Adipose tissue (tissue), 3 donors: ENCODE data around the gene SLC48A1. TPM values are rescaled to one million over a fixed set of nuclear protein-coding genes. Genes with fewer than 3 reads are reported as not detected.
"Not testable (repeated sequence)": the region's sequence is repeated elsewhere in the genome, so short reads cannot be mapped to it uniquely, and the experiment has no call there.

Source experiments
- H3K27ac ChIP-seq: one replicate; pipeline ENCODE4 v1.5.1; 2013; ENCODE audit warnings: low read depth, low read length
- WGBS, 3 donors: extraction: QIAGEN DNeasy Blood & Tissue Kit; methylation state at CpG; one replicate each; pipeline ENCODE4 v1.1.7; 2013; 5-methylcytosine and 5-hydroxymethylcytosine counted together
- polyA plus RNA-seq, 3 donors: library from polyadenylated mRNA; stranded (reverse); fragments of 200-250 nt; gene quantifications; one replicate each; pipeline ENCODE4 v1.2.3, GENCODE V29; 2013
- donor health status: healthy with polysubstance abuse.
- donor health status: Bipolar disorder and iron deficiency.
- donor health status: healthy.

The SLC48A1 gene
- polyA plus RNA-seq, 3 donors: 9.8 to 21.4 (median 17.0) TPM

DNA sequence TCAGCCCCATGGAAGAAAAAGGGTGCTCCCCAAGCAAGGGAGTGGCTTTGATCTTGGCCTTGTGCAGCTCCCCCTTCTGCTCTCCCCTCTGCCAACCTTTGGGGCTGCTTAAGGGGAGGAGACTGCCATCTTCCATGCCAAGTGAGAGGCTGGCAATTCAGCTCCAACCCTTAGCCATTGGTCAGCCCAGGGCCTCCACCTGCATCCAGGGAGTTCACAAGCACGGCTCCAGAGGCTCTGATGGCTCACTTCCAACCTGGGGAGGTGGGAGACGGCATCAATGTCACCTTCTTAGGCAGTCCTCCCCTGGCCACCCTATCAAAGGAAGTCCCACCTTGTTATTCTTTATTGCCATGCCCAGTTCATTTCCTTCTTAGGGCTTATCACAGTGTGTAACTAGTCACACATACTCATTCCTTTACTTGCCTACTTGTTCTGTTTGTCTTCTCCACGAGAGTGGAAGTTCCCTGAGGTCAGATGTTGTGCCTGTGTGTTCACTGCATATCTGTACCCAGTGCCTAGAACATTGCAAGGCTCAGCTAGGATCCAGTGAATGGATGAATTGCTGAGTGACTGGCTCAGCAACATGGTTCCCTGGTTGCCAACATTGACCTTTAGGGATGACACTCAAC is 41.6 kb downstream of the SLC48A1 start:
- 52 to 74% (median 63%) methylated on average over 3 of the region's 3 CpGs for WGBS, 3 donors
- peak overlapping the region; percentile 71 for H3K27ac ChIP-seq

DNA sequence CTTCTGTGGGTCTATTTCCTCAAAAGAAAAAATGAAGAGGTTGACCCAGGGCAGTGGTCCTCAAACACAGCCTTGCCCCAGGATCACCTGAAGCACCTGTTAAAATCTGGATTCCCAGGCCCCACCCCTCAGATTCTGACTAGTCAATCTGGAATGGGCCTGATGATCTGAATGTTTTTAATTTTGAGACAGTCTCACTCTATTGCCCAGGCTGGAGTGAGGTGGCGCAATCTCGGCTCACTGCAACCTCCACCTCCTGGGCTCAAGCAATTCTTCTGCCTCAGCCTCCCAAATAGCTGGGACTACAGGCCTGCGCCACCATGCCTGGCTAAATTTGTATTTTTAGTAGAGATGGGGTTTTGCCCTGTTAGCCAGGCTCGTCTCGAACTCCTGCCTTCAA is 42.4 kb downstream of the SLC48A1 start:
- H3K27ac ChIP-seq: not testable (repeated sequence)
- 90 to 98% (median 91%) methylated on average over 5 of the region's 5 CpGs for WGBS, 3 donors

DNA sequence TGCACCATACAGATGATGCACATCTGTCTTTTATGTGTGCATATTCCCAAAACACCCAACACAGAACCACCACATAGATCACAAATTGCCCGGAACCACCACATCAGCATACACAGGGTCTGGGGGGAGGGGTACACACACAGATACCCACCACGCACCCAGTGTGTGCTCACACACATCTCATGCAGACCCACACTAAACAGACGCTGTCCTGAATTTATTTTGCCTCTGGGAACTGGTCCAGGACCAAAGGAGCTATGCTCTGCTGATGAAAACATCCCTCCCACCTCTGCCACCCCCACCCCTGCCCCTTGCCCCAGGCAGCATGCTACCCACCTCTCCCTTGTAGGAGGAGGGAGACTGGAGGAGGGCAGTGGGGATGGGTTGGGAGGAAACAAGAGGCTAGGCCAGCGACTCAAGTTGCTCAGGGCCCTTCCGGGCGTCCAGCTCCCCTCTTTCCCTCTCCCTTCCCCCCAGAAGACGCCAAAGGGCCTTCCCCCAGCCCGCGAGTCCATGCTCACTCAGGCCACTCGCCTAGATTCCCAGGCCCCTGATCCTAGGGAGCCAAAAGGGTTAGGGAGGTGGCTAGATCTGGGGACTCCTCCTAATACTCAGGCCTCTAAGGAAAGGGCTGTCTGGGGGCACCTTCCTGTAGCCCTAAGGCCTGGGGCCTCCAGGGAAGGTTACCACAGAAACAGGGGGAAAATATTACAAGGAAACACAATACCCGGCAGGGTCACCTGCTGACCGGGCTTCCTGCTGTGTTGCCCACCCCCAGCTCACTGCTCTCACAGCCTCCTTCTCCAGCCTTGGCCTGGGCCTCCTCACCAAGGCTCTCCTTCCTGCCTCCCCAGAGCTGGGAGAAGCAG is 43.6 kb downstream of the SLC48A1 start:
- 25 to 63% (median 31%) methylated on average over 11 to 12 of the region's 12 CpGs for WGBS, 3 donors
- peak overlapping the region; percentile 88 for H3K27ac ChIP-seq

DNA sequence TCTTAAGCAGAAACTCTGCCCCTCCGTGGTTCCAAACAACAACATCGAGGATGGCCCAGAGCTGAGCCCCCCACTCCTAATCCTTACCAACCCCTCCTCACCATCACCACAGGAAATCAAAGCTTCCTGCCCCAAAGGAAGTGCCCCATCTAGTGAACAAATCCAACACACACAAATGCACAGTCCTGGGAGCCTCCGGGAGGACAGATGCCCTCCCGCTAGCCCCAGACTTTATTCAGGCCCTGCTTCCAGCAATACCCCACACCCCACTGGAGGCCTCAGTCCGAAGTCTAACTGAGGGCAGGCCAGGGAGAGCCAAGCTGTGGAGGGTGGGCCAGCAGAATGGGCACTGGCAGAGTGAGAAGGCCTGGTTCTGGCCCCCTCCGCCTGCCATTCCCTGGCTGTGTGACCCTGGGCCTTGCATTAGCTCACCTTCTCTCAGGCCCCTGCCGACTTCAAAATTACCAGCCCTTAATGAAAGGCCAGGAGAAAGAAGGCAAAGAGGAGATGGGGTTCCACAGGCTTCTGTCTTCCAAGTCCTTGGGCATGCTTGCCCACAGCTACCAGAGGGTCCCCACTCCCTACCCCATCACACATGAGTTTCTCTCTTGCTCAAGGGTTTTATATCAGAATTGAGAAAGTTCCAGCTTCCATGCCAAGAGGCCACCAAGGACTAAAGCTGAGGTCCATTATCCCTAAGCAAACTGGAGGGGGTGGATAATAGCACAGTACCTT is 44.4 kb downstream of the SLC48A1 start:
- 17 to 63% (median 18%) methylated on average over 7 of the region's 7 CpGs for WGBS, 3 donors
- H3K27ac ChIP-seq: peak overlapping the region; percentile 88

DNA sequence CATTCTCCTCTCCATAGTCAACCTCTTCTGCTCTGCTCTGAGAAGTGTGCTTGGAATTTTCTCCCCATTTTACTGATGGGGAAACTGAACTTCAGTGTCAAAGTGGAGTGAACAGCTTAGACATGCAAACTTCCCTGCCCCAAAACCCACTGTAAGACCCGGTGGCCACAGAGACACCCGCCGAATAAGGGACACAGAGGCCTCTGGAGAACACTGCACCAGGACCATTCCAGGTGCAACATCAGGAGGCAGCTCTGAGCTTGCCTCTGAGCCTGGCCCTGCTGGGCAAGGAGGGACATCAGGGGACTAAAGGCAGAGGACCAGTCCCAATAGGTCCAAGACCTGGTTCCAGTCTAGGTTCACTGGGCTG is 45.0 kb downstream of the SLC48A1 start:
- H3K27ac ChIP-seq: no peak overlapping the region
- WGBS, 3 donors: 29 to 70% (median 54%) methylated on average over 3 of the region's 3 CpGs

DNA sequence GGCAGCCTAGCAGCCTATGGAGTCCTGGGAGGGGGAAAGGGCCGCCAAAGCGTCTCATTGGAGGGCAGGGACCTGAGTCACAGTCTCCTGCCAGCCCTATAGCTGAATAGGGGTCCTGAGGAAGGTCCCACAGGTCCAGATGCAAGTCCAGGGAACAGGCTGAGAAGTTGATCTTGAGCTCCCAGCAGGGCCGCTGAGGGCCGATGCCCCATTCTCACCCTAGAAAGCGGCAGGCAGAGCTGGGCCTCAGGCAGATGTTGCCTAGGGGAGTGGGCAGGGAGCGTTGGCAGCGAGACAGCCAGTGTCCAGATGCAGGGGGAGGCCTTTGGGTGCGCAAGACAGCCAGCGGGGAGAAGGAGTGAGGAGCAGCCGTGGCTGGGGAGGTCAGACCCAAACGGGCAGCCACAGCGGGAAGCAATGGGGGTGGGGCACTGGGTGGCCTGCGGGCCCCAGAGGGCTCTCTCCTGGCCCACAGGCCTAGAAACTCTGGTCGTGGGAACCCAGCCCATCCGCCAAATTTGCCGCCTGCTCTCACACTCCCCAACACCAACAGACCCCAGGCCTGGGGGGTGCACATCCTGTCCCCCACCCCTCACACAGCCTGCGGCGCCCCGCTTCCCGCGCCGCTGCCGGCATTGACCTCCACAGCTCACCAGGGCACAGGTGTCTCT is 45.6 kb downstream of the SLC48A1 start:
- 7 to 55% (median 11%) methylated on average over 21 to 23 of the region's 23 CpGs for WGBS, 3 donors
- peak overlapping the region; percentile 94 for H3K27ac ChIP-seq

DNA sequence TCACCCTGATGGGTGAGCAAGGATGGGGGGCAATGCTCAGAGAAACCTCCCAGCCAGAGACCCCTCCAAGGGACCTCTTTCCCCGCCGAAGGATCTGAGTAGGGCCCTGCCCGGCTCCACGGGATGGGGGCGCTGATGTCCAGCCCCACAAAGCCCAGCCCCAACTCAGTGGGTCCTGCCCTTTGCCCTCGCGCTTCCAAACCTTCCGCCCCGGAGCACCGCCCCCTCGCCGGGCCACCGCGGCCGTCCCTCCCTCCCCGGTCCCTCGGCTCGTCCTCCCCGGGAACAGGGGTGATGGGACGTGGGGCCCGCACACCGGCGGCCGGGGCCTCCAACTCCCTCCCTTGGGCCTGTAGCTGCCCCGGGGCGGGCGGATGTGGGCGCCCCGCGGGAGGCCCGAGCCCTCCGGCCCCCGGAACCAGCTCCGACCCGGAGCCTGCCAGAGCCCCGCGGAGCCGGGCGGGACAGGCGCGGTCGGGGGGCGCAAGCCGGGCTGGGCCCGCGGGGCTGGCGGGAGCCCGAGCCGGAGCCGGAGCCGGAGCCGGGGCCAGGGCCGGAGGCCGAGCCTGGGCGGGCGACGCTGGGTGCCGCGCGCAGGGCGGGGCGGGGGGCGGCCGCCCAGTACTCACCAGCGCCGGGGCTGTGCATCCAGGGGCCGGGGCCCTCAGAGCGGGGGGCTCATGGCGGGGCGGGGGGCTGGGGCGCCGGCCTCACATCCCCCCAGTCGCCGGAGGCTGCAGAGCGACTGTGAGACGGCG is 46.3 kb downstream of the SLC48A1 start:
- peak overlapping the region; percentile 94 for H3K27ac ChIP-seq
- 0 to 1% (median 1%) methylated on average over 39 to 77 of the region's 77 CpGs for WGBS, 3 donors

DNA sequence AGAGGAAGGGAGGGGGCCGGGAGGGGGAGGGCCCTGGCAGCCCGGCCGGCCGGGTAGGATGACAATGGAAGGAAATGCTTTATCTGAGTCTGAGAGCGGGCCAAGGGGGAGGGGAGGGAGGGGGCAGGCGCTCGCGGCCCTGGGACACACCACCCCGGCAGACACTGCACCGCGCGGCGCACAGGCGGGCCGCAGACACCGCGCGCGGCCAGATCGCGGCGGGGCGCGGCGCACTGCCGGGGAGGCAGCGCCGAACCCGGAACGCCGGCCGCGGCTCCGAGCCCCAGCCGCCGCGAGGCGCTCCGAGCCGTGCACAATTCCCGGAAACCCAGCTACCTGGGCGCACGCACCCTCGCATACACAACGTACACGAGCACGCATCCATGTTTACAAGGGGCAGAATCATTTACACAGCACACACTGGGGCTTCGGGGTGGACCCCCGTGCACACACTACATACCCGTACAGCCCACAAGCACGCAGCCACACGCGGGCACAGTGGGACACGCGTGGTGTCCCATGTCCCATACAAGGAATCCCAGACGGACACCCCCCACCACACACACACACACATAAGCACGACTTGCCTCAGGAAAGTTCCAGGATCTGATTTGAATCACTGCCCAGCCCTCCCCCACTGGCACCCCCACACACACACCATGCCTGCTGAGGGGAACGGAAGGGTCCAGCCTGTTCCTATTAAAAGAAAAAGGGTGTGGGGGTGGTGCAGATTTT is 47.0 kb downstream of the SLC48A1 start, which contains the start of gene HDAC7:
TSS of gene HDAC7 (minus strand) at position 8 of the 735 bp plus-strand sequence. CDS start 118 bp downstream, outside the sequence.
- 0 to 2% (median 1%) methylated on average over 43 to 58 of the region's 58 CpGs for WGBS, 3 donors

DNA sequence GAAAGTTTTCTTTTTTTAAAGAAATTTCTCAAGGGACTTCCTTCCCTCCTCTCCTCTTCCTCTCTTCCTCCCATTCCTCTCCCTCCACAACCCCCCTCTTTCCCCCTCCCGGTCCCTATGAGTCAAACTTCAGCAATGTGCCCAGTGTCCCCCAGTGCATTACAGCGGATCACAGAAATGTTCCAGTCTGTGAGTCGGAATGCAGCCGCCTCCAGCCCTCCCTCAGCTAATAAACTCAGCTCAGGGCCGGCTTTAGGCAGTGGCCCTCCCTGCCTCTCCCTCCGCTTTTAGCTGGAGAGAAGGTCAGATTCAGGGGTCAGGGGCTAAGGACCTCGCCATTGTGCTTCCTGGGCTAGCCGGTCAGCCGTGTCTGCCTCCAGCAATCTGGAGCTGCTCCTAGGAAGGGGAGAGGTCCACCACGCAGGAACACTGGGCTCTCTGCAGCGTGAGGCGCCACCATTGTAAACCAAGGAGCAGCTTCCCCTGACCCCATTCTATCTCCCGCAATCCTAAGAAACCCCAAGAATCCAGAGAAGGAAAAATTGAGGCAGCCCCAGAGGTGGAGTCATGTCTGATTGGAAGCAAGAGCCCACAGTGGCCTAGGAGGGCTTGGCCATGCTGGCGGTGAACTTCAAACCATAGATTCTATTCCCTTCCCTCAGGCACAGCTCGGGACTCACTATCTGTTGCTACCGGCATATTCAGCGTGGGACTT is 47.8 kb downstream of the SLC48A1 start:
- 21 to 58% (median 36%) methylated on average over 17 of the region's 17 CpGs for WGBS, 3 donors
- H3K27ac ChIP-seq: peak overlapping the region; percentile 88

More for the DNA sequence above, 47.0 kb downstream of the SLC48A1 start, which contains the start of gene HDAC7:
- peak within 1 kb of the TSS; percentile 94 for H3K27ac ChIP-seq

DNA sequence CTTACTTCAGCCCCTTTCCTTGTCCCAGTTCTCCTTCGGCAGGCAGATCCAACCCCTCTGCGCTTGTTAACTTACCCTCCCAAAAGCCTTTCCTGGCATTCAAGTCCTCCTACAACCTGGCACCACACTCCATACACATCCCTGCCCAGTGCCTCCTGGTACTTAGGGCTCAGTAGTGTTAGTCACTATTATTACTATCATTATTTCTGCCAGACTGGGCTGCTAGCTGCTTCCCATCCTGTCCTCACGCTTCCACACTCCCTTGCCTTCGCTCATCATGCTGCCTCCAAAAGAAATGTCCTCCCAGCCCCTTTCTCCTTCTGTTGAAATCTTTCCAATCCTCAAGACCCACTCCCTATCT is 48.3 kb downstream of the SLC48A1 start:
- WGBS, 3 donors: 62 to 82% (median 72%) methylated on average over 4 of the region's 4 CpGs
- H3K27ac ChIP-seq: peak overlapping the region; percentile 88

DNA sequence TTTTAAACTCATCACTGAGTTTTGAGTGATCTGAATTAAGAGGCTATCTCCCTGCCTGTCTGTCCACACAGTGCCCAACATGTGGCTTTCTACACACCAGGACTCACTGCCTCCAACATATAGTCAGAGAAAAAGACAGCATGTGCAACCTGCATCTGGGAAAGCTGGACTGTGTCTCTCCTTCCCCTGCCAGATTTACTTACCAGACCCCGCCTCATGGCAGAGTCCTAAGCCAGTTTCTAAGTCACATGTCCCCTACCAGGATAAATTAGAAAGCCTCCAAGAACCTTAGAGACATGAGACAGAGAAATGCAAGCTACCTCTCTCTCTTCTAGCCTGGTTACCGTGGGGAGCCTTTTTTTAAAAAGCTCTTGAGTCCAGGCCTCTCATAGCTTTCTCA is 49.4 kb downstream of the SLC48A1 start:
- WGBS, 3 donors: 37 to 82% (median 44%) methylated on average over 2 of the region's 2 CpGs
- H3K27ac ChIP-seq: no peak overlapping the region

DNA sequence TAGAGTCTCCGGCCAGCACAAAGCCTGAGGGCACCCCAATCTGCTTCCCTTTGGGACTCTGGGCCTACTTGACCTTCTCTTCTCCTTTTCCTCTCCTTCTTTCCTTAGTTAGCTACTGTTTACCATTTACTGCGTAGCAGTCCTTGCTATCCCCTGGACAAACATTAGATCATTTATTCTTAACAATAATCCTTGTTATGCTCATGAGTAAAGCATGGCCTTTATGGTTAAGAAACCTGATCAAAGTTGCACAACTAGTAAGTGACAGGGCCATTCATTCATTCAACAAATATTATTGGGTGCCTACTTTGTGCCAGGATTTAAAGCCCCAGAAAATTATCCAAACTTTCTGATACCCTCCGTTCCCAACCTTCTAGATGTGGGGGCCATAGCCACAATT is 49.8 kb downstream of the SLC48A1 start:
- no peak overlapping the region for H3K27ac ChIP-seq
- 80 to 85% (median 84%) methylated on average over 3 of the region's 3 CpGs for whole genome bisulfite sequencing, 3 donors

DNA sequence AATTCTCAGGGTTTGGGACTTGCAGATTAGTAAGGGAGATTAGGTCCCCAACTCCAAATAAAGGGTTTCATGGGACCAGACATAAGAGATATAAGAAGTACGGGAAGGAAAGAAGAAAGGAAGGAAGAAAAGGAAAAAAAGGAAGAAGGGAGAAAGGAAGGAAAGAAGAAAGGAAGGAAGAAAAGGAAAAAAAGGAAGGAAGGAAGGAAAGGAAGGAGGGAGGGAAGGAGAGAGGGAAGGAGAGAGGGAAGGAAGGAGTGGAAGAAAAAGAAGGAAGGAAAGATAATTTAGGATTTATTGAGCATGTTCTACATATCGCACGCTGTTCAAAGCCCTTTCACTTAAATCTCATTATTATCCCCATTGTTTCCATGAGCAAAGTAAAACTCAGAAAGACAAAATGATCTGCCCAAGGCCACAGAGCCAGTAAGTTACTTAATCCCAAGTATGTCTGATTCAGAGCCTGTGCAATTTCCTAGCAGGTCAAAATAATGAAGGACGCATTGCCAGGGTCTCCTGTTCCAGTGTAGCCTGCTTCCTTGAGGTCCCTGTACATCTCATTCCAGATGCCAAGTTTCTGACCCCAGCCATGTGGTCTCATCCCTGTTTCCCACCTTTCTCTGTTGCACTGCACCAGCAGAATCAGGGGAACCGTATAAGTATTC is 50.5 kb downstream of the SLC48A1 start:
- WGBS, 3 donors: 73 to 93% (median 78%) methylated on average over 5 of the region's 5 CpGs
- H3K27ac ChIP-seq: no peak overlapping the region

DNA sequence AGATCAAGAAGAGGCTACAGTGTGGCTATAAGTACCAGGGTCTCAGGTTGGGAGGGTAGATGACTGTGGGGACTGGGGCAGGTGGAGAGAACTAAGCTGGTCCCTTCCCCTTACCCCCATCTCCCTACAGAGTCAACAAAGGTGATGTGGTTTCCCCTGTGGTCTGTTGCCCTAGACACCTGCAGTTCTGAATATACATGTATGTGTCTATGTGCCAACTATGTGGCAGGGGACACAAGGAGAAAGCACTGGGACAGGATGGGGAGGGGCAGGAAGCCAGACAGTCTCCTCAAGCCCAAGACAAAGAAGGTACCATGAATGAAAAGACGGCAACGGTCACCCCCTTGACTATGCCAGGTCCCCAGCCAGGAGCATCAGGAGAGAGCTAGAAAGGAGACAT is 51.2 kb downstream of the SLC48A1 start:
- 50 to 73% (median 57%) methylated on average over 2 of the region's 2 CpGs for WGBS, 3 donors
- H3K27ac ChIP-seq: peak overlapping the region; percentile 57

DNA sequence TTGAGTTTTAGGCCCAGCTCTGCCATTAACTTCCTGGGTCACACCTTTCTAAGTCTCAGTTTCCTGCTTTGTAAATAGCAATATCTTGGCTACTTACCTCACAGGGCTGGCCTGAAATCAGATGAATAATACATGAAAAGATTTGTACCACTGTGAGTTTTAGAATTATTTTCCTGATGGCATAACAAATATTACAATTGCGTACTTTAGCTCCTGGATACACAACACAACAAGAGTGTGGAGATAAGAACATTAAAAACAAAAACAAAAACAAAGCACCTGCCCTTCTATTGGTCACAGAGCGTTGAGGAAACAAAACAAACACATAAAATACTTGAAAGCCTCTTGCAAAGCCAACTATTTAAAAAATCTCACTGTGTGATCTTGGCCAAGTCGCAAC is 51.6 kb downstream of the SLC48A1 start:
- peak overlapping the region; percentile 57 for H3K27ac ChIP-seq
- WGBS, 3 donors: 75 to 83% (median 79%) methylated on average over 3 of the region's 3 CpGs

DNA sequence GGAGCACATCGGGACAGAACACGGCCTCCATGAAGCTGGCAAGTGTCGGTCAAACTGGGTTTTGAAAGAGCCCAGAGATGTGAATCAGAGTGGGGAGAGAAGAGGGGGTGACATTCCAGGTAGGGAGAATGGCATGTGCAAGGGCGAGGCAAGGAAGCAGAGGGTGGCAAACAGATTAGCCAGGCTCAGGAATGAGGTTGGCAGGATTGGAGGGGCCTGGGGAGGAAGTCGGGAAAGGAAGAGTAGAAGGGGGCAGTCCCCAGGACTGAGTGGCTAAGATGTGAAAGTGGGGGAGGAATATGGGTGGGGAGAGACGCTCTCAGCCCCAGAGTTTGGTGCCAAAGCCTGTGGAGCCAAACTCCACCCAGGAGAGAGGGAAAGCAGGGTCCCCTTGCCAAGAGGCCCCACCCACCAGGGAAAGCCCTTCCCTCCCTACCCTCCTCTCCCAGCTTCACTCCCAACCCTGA is 52.2 kb downstream of the SLC48A1 start:
- WGBS, 3 donors: 51 to 65% (median 56%) methylated on average over 6 of the region's 6 CpGs
- H3K27ac ChIP-seq: no peak overlapping the region
